Natural killer cell (primary cell): Measurements from ENCODE around the gene SIN3A. TPM values are rescaled to one million over a fixed set of nuclear protein-coding genes. Genes with fewer than 3 reads are reported as not detected.
A peak's percentile ranks its signal among the peaks of the same experiment; 100 is the strongest.

Experiments
- ATAC-seq, 3 donors: fragments of 150-1000 bp in 2 of 3; fragments of 200-7000 bp in 1 of 3; cut with Tn5 transposase; 1 replicate in 1 of 3; 2 replicates in 2 of 3; pipeline ENCODE4 v1.10.0; 2021; ENCODE audit warnings: mild to moderate bottlenecking in 2 of 3, moderate library complexity in 2 of 3
- DNase-seq, 2 donors: peaks; one replicate each; pipeline versions ENCODE4 v3.0.0 to v3.0.0-alpha.2; 2013 to 2021; ENCODE audit warnings: mixed read lengths in 1 of 2
- H3K27ac ChIP-seq: one replicate; pipeline ENCODE4 v1.5.1; 2013; ENCODE audit warnings: mild to moderate bottlenecking, low read length
- H3K27me3 ChIP-seq: one replicate; pipeline ENCODE4 v1.6.1; 2013; ENCODE audit warnings: low read length; ENCODE audit not compliant: control insufficient read depth, insufficient read depth
- H3K36me3 ChIP-seq: one replicate; pipeline ENCODE4 v1.6.1; 2013; ENCODE audit warnings: low read length; ENCODE audit not compliant: control insufficient read depth, insufficient read depth
- H3K4me1 ChIP-seq: one replicate; pipeline ENCODE4 v1.6.1; 2013; ENCODE audit warnings: low read length; ENCODE audit not compliant: control insufficient read depth, insufficient read depth
- H3K4me3 ChIP-seq: one replicate; pipeline ENCODE4 v1.5.1; 2013; ENCODE audit warnings: low read length
- H3K9me3 ChIP-seq: one replicate; pipeline ENCODE4 v1.6.1; 2013; ENCODE audit warnings: low read length; ENCODE audit not compliant: control insufficient read depth, insufficient read depth
- H3K27ac Mint-ChIP-seq, 2 donors: one replicate each; pipeline ENCODE4 v1.8.0; 2022; ENCODE audit warnings: mild to moderate bottlenecking in 2 of 2, mixed read lengths in 2 of 2, moderate library complexity in 1 of 2
- H3K27me3 Mint-ChIP-seq, 2 donors: one replicate each; pipeline ENCODE4 v1.8.0; 2022; ENCODE audit warnings: low read depth in 2 of 2, mixed read lengths in 2 of 2
- H3K36me3 Mint-ChIP-seq: one replicate; pipeline ENCODE4 v1.8.0; 2022; ENCODE audit warnings: mixed read lengths
- H3K4me1 Mint-ChIP-seq, 2 donors: one replicate each; pipeline ENCODE4 v1.8.0; 2022; ENCODE audit warnings: mixed read lengths in 2 of 2
- H3K4me3 Mint-ChIP-seq: one replicate; pipeline ENCODE4 v1.8.0; 2022; ENCODE audit warnings: mild to moderate bottlenecking, moderate library complexity, mixed read lengths
- H3K9me3 Mint-ChIP-seq, 2 donors: one replicate each; pipeline ENCODE4 v1.8.0; 2022; ENCODE audit warnings: mixed read lengths in 2 of 2
- WGBS: methylation state at CpG from one replicate; pipeline ENCODE4 v1.1.7; 2013; ENCODE audit warnings: missing lambda C conversion rate; ENCODE audit not compliant: insufficient coverage; 5-methylcytosine and 5-hydroxymethylcytosine counted together
- intact Hi-C: fragments of 100-400 bp; cut with micrococcal nuclease; formaldehyde crosslinking; loops from one replicate; pipeline ENCODE4 v1.14.2; 2022
- total RNA-seq, 4 donors: library from RNA; stranded (reverse); fragments of 120-200 nt in 1 of 4; gene quantifications; one replicate each; pipeline versions ENCODE4 v1.2.3 to v1.2.4, GENCODE V29; 2013 to 2022
- TF ChIP-seq, protein P1 (sequence below): fragments of 200-600 bp; IDR thresholded peaks from one replicate; pipeline ENCODE4 v1.8.0; 2022; ENCODE audit warnings: antibody characterized with exemption

Gene SIN3A
- total RNA-seq, 3 donors from 2014 or later (not counting 1 experiment from before 2014, with no cell fraction given), result 135 to 175 (median 137) TPM

- Mint-ChIP-seq H3K9me3 (no peaks in the 10 kb centered on the region), H3K36me3 (no peaks in the 10 kb centered on the region), H3K4me3 (peak overlapping the region; percentile 89), H3K27me3 (no peaks in the 10 kb centered on the region), H3K27ac (peak overlapping the region; percentile 90 to 92), H3K4me1 (peaks cover 14 to 21% of the 10 kb centered on the region in 2 donors)
- Histone ChIP-seq H3K27ac (peak overlapping the region; percentile 93), H3K36me3 (peaks cover 35% of the 10 kb centered on the region), H3K9me3 (no peaks in the 10 kb centered on the region), H3K27me3 (no peaks in the 10 kb centered on the region), H3K4me3 (no peak overlapping the region), H3K4me1 (peaks cover 16% of the 10 kb centered on the region)
- TF ChIP-seq, protein P1, sequence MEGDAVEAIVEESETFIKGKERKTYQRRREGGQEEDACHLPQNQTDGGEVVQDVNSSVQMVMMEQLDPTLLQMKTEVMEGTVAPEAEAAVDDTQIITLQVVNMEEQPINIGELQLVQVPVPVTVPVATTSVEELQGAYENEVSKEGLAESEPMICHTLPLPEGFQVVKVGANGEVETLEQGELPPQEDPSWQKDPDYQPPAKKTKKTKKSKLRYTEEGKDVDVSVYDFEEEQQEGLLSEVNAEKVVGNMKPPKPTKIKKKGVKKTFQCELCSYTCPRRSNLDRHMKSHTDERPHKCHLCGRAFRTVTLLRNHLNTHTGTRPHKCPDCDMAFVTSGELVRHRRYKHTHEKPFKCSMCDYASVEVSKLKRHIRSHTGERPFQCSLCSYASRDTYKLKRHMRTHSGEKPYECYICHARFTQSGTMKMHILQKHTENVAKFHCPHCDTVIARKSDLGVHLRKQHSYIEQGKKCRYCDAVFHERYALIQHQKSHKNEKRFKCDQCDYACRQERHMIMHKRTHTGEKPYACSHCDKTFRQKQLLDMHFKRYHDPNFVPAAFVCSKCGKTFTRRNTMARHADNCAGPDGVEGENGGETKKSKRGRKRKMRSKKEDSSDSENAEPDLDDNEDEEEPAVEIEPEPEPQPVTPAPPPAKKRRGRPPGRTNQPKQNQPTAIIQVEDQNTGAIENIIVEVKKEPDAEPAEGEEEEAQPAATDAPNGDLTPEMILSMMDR, result no peak
- no peak for DNase-seq
- intact Hi-C loops, result loop anchor here (10.0 kb wide), 1 partner anchor 278 kb away; the partner anchor contains the start of genes IMP3 and SNX33
- no peak for ATAC-seq
Observed at GRCh38 chr15:75367006-75367405, 84.5 kb downstream of the SIN3A start.

DNA sequence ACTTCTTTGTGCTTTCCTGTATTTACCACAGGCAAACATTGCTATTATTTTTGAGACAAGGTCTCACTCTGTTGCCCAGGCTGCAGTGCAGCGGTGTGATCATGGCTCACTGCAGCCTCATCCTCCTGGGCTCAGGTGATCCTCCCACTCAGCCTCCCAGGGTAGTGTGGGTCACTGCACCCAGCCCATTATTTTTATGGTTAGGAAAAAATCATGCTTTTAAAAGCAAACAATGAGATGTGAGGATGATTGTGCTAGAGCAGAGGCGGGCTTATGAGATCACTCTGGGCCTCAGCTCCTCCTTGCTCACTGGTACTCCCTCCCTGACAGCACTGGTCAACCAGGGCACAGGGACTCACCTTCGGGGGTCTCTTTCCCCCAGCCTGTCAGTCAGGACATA lies 85.3 kb downstream of the SIN3A start:
- Mint-ChIP-seq H3K27ac (peak overlapping the region; percentile 90 to 92), H3K36me3 (no peaks in the 10 kb centered on the region), H3K9me3 (no peaks in the 10 kb centered on the region), H3K4me3 (no peak overlapping the region), H3K27me3 (no peaks in the 10 kb centered on the region), H3K4me1 (peaks cover 14 to 21% of the 10 kb centered on the region in 2 donors)
- intact Hi-C loops, result loop anchor here (10.0 kb wide), 1 partner anchor 279 kb away; the partner anchor contains the start of genes IMP3 and SNX33
- Histone ChIP-seq H3K27ac (no peak overlapping the region), H3K4me1 (peaks cover 16% of the 10 kb centered on the region), H3K27me3 (no peaks in the 10 kb centered on the region), H3K4me3 (no peak overlapping the region), H3K9me3 (no peaks in the 10 kb centered on the region), H3K36me3 (peaks cover 35% of the 10 kb centered on the region)
- WGBS, result 89% methylated on average over 3 of the region's 3 CpGs
- ATAC-seq, result no peak
- TF ChIP-seq, protein P1, result no peak
- no peak for DNase-seq

- H3K27me3 ChIP-seq, result no peaks in the 10 kb centered on the region
- peaks cover 16% of the 10 kb centered on the region for H3K4me1 ChIP-seq
- WGBS, result 100% methylated on average over 6 of the region's 6 CpGs
- Mint-ChIP-seq H3K4me1 (peaks cover 13 to 26% of the 10 kb centered on the region in 2 donors), H3K27ac (no peak overlapping the region), H3K4me3 (no peak overlapping the region), H3K9me3 (no peaks in the 10 kb centered on the region), H3K27me3 (no peaks in the 10 kb centered on the region), H3K36me3 (no peaks in the 10 kb centered on the region)
- H3K27ac ChIP-seq, result no peak overlapping the region
- H3K36me3 ChIP-seq, result peaks cover 42% of the 10 kb centered on the region
- DNase-seq (no peak), ATAC-seq (no peak)
- H3K4me3 ChIP-seq, result no peak overlapping the region
- TF ChIP-seq, protein P1, result no peak
- intact Hi-C loops, result loop anchor here (10.0 kb wide), 1 partner anchor 280 kb away; the partner anchor contains the start of genes IMP3 and SNX33
- H3K9me3 ChIP-seq, result no peaks in the 10 kb centered on the region
Observed at GRCh38 chr15:75364881-75365280, 86.6 kb downstream of the SIN3A start.

- H3K4me3 ChIP-seq, result no peak overlapping the region
- no peaks in the 10 kb centered on the region for H3K27me3 Mint-ChIP-seq
- 97% methylated on average over 9 of the region's 9 CpGs for WGBS
- ATAC-seq (no peak), DNase-seq (no peak)
- no peaks in the 10 kb centered on the region for H3K9me3 ChIP-seq
- peaks cover 2 to 15% of the 10 kb centered on the region in 2 donors for H3K4me1 Mint-ChIP-seq
- H3K9me3 Mint-ChIP-seq, result no peaks in the 10 kb centered on the region
- TF ChIP-seq, protein P1, result no peak
- no peaks in the 10 kb centered on the region for H3K27me3 ChIP-seq
- intact Hi-C loops, result loop anchor here (10.0 kb wide), 1 partner anchor 281 kb away; the partner anchor contains the start of genes IMP3 and SNX33
- no peaks in the 10 kb centered on the region for H3K36me3 Mint-ChIP-seq
- no peak overlapping the region for H3K27ac Mint-ChIP-seq
- peaks cover 50% of the 10 kb centered on the region for H3K36me3 ChIP-seq
- no peak overlapping the region for H3K27ac ChIP-seq
- no peak overlapping the region for H3K4me3 Mint-ChIP-seq
- peaks cover 9% of the 10 kb centered on the region for H3K4me1 ChIP-seq
Observed at GRCh38 chr15:75363786-75364185, 87.7 kb downstream of the SIN3A start.
